GM23248 (cell line): ENCODE data around the gene NR2F6. TPM values are rescaled to one million over a fixed set of nuclear protein-coding genes. Genes with fewer than 3 reads are reported as not detected.

ENCODE experiments used
- DNase-seq: peaks from one replicate; pipeline ENCODE4 v3.0.0-alpha.2; 2015
- H2AFZ ChIP-seq: fragments of 200-600 bp; sonication (generic); 2 replicates; pipeline ENCODE4 v1.6.1; 2016; ENCODE audit warnings: antibody characterized with exemption
- H3F3A ChIP-seq: fragments of 200-600 bp; sonication (generic); 2 replicates; pipeline ENCODE4 v1.6.1; 2016; ENCODE audit warnings: mild to moderate bottlenecking, antibody characterized with exemption, mixed run types; ENCODE audit not compliant: insufficient read depth
- H3K27ac ChIP-seq: fragments of 200-600 bp; sonication (generic); 2 replicates; pipeline ENCODE4 v1.5.1; 2016; ENCODE audit warnings: mild to moderate bottlenecking
- H3K27me3 ChIP-seq: fragments of 200-600 bp; sonication (generic); replicated peaks from 2 replicates; pipeline ENCODE4 v1.6.1; 2016; ENCODE audit warnings: mild to moderate bottlenecking; ENCODE audit not compliant: insufficient read depth
- H3K36me3 ChIP-seq: fragments of 200-600 bp; sonication (generic); 2 replicates; pipeline ENCODE4 v1.6.1; 2016; ENCODE audit warnings: low read depth, mild to moderate bottlenecking
- H3K4me1 ChIP-seq: fragments of 200-600 bp; sonication (generic); 2 replicates; pipeline ENCODE4 v1.6.1; 2016; ENCODE audit warnings: mild to moderate bottlenecking; ENCODE audit not compliant: insufficient read depth
- H3K4me2 ChIP-seq: fragments of 200-600 bp; sonication (generic); one replicate; pipeline ENCODE4 v1.6.1; 2016; ENCODE audit warnings: mild to moderate bottlenecking; ENCODE audit not compliant: unreplicated experiment
- H3K4me3 ChIP-seq: fragments of 200-600 bp; sonication (generic); 2 replicates; pipeline ENCODE4 v1.5.1; 2016; ENCODE audit warnings: mild to moderate bottlenecking
- H3K79me2 ChIP-seq: fragments of 200-600 bp; sonication (generic); 2 replicates; pipeline ENCODE4 v1.6.1; 2016; ENCODE audit warnings: mild to moderate bottlenecking; ENCODE audit not compliant: insufficient read depth
- H3K9ac ChIP-seq: fragments of 200-600 bp; sonication (generic); 2 replicates; pipeline ENCODE4 v1.6.1; 2016; ENCODE audit warnings: mild to moderate bottlenecking
- H3K9me2 ChIP-seq: fragments of 200-600 bp; sonication (generic); 2 replicates; pipeline ENCODE4 v1.6.1; 2016; ENCODE audit warnings: mixed run types, mild to moderate bottlenecking, moderate library complexity; ENCODE audit not compliant: insufficient read depth
- H3K9me3 ChIP-seq: fragments of 200-600 bp; sonication (generic); one replicate; pipeline ENCODE4 v1.6.1; 2017; ENCODE audit warnings: low read depth
- H4K20me1 ChIP-seq: fragments of 200-600 bp; sonication (generic); 2 replicates; pipeline ENCODE4 v1.6.0; 2016; ENCODE audit not compliant: insufficient read depth
- EZH2 ChIP-seq: fragments of 200-600 bp; sonication (generic); IDR thresholded peaks from 2 replicates; pipeline ENCODE4 v1.6.1; 2018; ENCODE audit warnings: antibody characterized with exemption, mild to moderate bottlenecking; ENCODE audit not compliant: insufficient read depth, poor library complexity, severe bottlenecking
- EZH2phosphoT487 ChIP-seq: fragments of 200-600 bp; sonication (generic); IDR thresholded peaks from 2 replicates; pipeline ENCODE4 v1.6.1; 2018; ENCODE audit warnings: antibody characterized with exemption, moderate library complexity, mild to moderate bottlenecking, low read depth; ENCODE audit not compliant: insufficient read depth
- WGBS, 2 experiments: methylation state at CpG; one replicate each; pipeline ENCODE4 v1.1.6; 2015 to 2017; ENCODE audit warnings: low lambda C conversion rate in 2 of 2, low coverage in 1 of 2; ENCODE audit errors: missing lambda C conversion rate in 2 of 2; 5-methylcytosine and 5-hydroxymethylcytosine counted together
- in situ Hi-C: fragments of 300-500 bp; cut with MboI; formaldehyde crosslinking; loops from 2 replicates; pipeline ENCODE4 v1.15.0; 2020
- polyA plus RNA-seq: library from polyadenylated mRNA; unstranded; fragments of >200 nt; fragmentation: Nextera tagmentation; extraction: Ambion mirVana; gene quantifications from 2 replicates; pipeline ENCODE4 v1.2.1, GENCODE V29; 2016
- total RNA-seq: library from RNA; depleted of rRNA; stranded (reverse); fragments of >200 nt; shearing (Covaris generic); gene quantifications from 2 replicates; pipeline ENCODE4 v1.2.3, GENCODE V29; 2014

The NR2F6 gene
- total and polyA plus RNA-seq, 2 experiments from 2014 or later: 11.7 to 82.5 TPM

- peak overlapping the region; percentile 73 for H3K4me2 ChIP-seq
- DNase-seq: peak; percentile 90
- peak overlapping the region; percentile 63 for H2AFZ ChIP-seq
- H3K27ac ChIP-seq: 0 out of 2 replicates have a peak overlapping the region, but pooled peaks have one; percentile 19
- TF ChIP-seq EZH2phosphoT487 (no peak), EZH2 (no peak)
- H3K36me3 ChIP-seq: peaks cover 5% of the 10 kb centered on the region; the same call in 1 of the 2 replicates
- H3K4me1 ChIP-seq: no peaks in the 10 kb centered on the region
- no peaks in the 10 kb centered on the region for H3F3A ChIP-seq
- in situ Hi-C loops: no loop called here
- no peaks in the 10 kb centered on the region for H3K9me2 ChIP-seq
- H4K20me1 ChIP-seq: no peaks in the 10 kb centered on the region
- peak overlapping the region; percentile 52 for H3K9ac ChIP-seq
- 7 to 11% methylated on average over 31 to 73 of the region's 80 CpGs for WGBS, 2 experiments
- no peaks in the 10 kb centered on the region for H3K9me3 ChIP-seq
- peak overlapping the region; percentile 68 for H3K4me3 ChIP-seq
- peaks cover 72% of the 10 kb centered on the region for H3K79me2 ChIP-seq
- no peaks in the 10 kb centered on the region for H3K27me3 ChIP-seq
These were observed 10.3 kb downstream of the NR2F6 start for GRCh38 chr19:17235300-17235970.

DNA sequence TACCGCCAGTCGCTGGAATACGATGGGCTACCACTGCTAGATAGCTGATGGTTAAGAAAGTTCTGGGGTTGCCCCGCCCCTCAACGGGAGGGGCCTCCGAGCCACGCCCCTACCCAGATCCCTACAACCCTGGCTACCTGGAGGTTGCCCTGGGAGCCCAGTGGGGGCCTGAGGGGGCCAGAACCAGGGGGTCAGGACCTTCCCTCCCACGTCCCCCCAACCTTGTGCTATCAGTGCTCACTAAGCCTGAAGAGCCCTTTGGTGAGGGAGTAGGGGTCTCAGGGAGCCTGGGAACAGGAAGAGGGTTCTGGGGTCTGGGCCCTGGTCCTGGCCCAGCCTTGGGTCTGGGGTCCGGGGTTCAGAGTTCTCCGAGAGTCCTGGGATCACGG is 10.8 kb downstream of the NR2F6 start:
- Histone ChIP-seq H3K4me1 (no peaks in the 10 kb centered on the region), H3K9me2 (no peaks in the 10 kb centered on the region), H3K36me3 (peaks cover 5% of the 10 kb centered on the region; the same call in 1 of the 2 replicates), H3K27ac (0 out of 2 replicates have a peak overlapping the region, but pooled peaks have one; percentile 19), H3K9me3 (no peaks in the 10 kb centered on the region), H2AFZ (peak overlapping the region; percentile 63; the same call in 1 of the 2 replicates), H3K27me3 (no peaks in the 10 kb centered on the region), H3K4me2 (peak overlapping the region; percentile 73), H3K4me3 (peak overlapping the region; percentile 68), H4K20me1 (no peaks in the 10 kb centered on the region), H3K9ac (peak overlapping the region; percentile 52), H3K79me2 (peaks cover 67% of the 10 kb centered on the region), H3F3A (no peaks in the 10 kb centered on the region)
- WGBS, 2 experiments: 11 to 20% methylated on average over 9 to 11 of the region's 11 CpGs
- in situ Hi-C loops: no loop called here
- TF ChIP-seq EZH2 (no peak), EZH2phosphoT487 (no peak)
- peak; percentile 73 for DNase-seq

DNA sequence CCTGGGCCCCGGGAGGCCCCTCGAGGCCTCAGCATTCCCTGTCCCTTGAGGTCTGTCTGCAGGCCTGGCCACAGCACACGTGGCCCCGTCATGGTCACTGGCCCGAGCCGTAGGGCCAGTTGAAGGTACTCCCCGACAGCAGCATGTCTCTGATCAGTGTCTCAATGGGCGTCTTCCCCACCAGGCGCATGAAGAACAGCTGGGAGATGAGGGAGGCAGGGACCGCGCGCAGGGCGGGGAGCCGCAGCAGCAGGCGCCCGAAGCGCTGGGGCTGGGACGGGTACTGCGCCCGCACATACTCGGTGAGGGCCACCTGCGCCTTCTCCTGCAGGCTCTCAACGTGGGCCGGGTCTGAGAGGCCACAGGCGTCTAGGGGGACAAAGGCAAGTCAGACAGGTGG is 13.5 kb downstream of the NR2F6 start:
- 90 to 91% methylated on average over 24 to 25 of the region's 25 CpGs for WGBS, 2 experiments
- DNase-seq: no peak
- Histone ChIP-seq H3F3A (no peaks in the 10 kb centered on the region), H3K4me1 (peaks cover under 1% of the 10 kb centered on the region; the same call in 1 of the 2 replicates), H3K4me3 (no peak overlapping the region), H3K27ac (no peak overlapping the region), H3K9me2 (no peaks in the 10 kb centered on the region), H3K9ac (no peak overlapping the region), H3K79me2 (peaks cover 50% of the 10 kb centered on the region), H2AFZ (no peak overlapping the region), H3K27me3 (no peaks in the 10 kb centered on the region), H3K9me3 (no peaks in the 10 kb centered on the region), H4K20me1 (no peaks in the 10 kb centered on the region), H3K4me2 (no peak overlapping the region), H3K36me3 (peaks cover 5% of the 10 kb centered on the region; the same call in 1 of the 2 replicates)
- in situ Hi-C loops: no loop called here
- no peak for TF ChIP-seq EZH2

- no peak for TF ChIP-seq EZH2phosphoT487
- TF ChIP-seq EZH2: no peak
- Histone ChIP-seq H4K20me1 (no peaks in the 10 kb centered on the region), H2AFZ (no peak overlapping the region), H3K4me3 (no peak overlapping the region), H3F3A (no peaks in the 10 kb centered on the region), H3K4me2 (no peak overlapping the region), H3K4me1 (peaks cover 3% of the 10 kb centered on the region; the same call in 1 of the 2 replicates), H3K9me3 (no peaks in the 10 kb centered on the region), H3K9ac (no peak overlapping the region), H3K9me2 (no peaks in the 10 kb centered on the region), H3K36me3 (peaks cover 5% of the 10 kb centered on the region; the same call in 1 of the 2 replicates), H3K27ac (no peak overlapping the region), H3K27me3 (no peaks in the 10 kb centered on the region), H3K79me2 (peaks cover 40% of the 10 kb centered on the region)
- in situ Hi-C loops: no loop called here
- no peak for DNase-seq
- WGBS, 2 experiments: 82 to 90% methylated on average over 3 of the region's 3 CpGs
These were observed 15.8 kb downstream of the NR2F6 start for GRCh38 chr19:17229890-17230289.
